ENCODE results near the gene CACNB1.

Gene CACNB1

DNA sequence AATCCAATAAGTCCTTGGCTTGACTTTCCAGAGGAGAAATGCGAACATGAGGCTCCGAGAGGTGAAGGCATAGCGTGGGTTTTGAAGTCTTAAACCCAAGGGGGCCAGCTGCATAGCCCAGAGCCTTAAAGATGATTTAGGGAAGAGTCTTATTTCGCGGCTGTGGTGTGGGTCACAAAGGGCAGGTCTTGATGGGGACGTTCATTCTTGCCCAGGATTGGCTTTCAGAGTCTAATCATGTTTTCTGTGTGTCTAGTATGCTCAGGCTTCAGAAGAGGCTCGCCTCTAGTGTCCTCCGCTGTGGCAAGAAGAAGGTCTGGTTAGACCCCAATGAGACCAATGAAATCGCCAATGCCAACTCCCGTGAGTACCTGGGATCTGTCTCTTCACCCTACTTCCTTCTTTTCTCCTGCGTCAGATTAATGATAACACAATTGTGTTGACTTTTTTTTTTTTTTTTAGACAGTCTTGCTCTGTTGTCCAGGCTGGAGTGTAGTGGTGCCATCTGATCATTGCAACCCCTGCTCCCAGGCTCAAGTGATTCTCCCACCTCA, 3.6 kb upstream of the CACNB1 start:
- DNase-seq (ENCODE audit: low read depth): no peak
- H3K4me3 ChIP-seq (ENCODE audit: control insufficient read depth, low read depth, low read length): peak overlapping the region; percentile 84
- TF ChIP-seq, protein P1, sequence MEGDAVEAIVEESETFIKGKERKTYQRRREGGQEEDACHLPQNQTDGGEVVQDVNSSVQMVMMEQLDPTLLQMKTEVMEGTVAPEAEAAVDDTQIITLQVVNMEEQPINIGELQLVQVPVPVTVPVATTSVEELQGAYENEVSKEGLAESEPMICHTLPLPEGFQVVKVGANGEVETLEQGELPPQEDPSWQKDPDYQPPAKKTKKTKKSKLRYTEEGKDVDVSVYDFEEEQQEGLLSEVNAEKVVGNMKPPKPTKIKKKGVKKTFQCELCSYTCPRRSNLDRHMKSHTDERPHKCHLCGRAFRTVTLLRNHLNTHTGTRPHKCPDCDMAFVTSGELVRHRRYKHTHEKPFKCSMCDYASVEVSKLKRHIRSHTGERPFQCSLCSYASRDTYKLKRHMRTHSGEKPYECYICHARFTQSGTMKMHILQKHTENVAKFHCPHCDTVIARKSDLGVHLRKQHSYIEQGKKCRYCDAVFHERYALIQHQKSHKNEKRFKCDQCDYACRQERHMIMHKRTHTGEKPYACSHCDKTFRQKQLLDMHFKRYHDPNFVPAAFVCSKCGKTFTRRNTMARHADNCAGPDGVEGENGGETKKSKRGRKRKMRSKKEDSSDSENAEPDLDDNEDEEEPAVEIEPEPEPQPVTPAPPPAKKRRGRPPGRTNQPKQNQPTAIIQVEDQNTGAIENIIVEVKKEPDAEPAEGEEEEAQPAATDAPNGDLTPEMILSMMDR (IDR thresholded peaks at IDR 0.05; ENCODE audit: control insufficient read depth, insufficient read depth, low read depth, low read length, missing control alignments): no peak

DNA sequence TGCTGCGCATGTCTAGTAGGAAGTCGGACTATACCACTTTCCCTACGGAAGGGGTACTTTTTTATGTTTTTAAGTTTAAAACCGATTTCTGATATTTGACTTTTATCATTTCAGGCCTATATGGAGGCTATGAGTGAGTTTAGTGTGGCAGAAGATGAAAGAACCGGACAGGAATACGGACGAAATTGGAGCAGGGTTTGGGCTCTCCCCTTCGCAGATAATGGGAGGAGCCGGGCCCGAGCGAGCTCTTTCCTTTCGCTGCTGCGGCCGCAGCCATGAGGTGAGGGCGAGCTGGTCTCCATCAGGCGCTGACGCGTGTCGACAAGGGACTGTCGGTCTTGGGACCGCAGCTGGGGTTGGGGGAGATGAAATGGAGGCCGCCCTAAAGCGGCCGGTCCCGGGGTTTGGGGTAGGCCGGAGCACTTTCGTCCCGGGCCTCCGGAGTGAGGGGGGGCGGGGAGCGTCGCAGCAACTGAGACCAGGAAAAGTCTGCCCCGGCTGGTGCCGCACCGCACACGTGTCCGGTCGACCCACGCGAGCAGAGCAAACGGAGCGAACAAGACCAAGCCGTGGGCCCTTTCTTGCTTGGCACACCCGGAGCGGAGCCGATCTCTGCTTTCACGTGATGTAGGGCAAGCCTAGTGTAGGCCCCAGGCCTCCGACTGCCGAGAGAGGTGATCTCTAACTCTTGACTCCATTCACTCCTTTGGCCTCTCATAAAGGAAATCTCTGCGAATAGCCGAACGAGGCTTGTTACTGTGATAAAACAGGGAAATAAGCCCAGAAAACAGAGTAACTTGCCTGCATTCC, 2.8 kb upstream of the CACNB1 start, which contains the start of gene RPL19:
RPL19 (plus strand) TSS at position 214 of the 810 bp plus-strand sequence; CDS start at position 276, 62 bp downstream.
- H3K4me3 ChIP-seq (ENCODE audit: control insufficient read depth, low read depth, low read length): peak within 1 kb of the TSS; percentile 84
- TF ChIP-seq, protein P1 (IDR thresholded peaks at IDR 0.05; ENCODE audit: control insufficient read depth, insufficient read depth, low read depth, low read length, missing control alignments): no peak
- DNase-seq (ENCODE audit: low read depth): no peak

DNA sequence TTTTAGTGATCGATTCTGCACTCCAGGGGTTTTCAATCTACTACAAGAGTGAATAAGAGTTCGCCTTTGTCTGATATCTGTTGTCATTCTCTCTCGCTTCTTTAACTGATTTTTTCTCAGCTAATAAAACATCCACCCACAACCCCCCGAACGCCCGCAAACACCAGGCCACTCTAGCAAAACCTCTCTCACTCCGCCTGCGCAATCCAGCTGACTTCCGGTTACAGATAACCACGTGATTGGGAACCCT, 2.3 kb upstream of the CACNB1 start:
- peak overlapping the region; percentile 84 for H3K4me3 ChIP-seq (ENCODE audit: control insufficient read depth, low read depth, low read length)
- TF ChIP-seq, protein P1 (IDR thresholded peaks at IDR 0.05; ENCODE audit: control insufficient read depth, insufficient read depth, low read depth, low read length, missing control alignments): no peak
- peak; percentile 80 for DNase-seq (ENCODE audit: low read depth)

DNA sequence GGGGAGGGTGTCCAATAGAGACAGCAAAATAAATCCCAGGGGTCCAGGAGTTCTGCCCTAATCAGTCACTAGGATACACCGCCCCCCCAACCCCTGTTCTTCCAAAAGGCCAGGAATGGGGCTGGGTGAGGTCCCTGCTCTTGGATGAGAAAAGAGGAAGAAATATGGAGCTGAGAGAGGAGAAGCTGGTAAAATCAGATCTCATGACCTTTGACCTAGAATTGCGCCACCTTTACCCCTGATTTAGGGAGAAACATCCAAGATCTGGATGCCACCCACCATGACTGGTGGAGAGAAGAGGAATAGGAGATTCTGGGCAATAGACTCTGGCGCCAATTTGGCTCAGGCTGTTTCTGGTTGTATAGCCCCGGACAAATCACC, 707 bp upstream of the CACNB1 start:
- no peak for DNase-seq (ENCODE audit: low read depth)
- peak overlapping the region; percentile 94; the same call in 1 of the 2 replicates for H3K4me3 ChIP-seq (ENCODE audit: control insufficient read depth, low read depth, low read length)
- TF ChIP-seq, protein P1 (IDR thresholded peaks at IDR 0.05; ENCODE audit: control insufficient read depth, insufficient read depth, low read depth, low read length, missing control alignments): no peak

DNA sequence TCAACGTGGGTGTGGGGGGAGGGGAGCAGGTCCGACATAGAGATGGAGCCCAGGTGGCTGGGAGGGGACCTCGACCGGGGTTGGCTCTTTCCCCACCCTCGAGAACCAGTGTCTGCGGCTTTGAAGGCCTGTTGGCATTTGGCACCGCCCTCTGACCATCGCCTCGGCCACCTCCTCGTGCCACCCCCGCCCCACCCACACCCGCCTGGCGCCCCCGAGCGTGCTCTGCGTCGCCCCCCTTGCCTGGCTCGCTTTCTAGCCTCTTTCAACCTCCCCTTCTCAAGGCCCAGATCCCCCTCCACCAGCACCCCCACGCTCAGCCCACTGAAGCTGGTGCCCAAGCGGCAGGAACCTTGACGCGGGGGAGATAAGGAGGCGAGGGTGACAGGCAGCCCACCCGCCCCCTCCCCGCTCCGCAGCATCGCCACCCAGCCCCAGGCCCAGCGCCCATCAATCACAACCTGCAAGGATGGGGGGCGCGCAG, 619 bp downstream of the CACNB1 start:
- peak overlapping the region; percentile 94 for H3K4me3 ChIP-seq (ENCODE audit: control insufficient read depth, low read depth, low read length)
- no peak for DNase-seq (ENCODE audit: low read depth)
- TF ChIP-seq, protein P1 (IDR thresholded peaks at IDR 0.05; ENCODE audit: control insufficient read depth, insufficient read depth, low read depth, low read length, missing control alignments): no peak

DNA sequence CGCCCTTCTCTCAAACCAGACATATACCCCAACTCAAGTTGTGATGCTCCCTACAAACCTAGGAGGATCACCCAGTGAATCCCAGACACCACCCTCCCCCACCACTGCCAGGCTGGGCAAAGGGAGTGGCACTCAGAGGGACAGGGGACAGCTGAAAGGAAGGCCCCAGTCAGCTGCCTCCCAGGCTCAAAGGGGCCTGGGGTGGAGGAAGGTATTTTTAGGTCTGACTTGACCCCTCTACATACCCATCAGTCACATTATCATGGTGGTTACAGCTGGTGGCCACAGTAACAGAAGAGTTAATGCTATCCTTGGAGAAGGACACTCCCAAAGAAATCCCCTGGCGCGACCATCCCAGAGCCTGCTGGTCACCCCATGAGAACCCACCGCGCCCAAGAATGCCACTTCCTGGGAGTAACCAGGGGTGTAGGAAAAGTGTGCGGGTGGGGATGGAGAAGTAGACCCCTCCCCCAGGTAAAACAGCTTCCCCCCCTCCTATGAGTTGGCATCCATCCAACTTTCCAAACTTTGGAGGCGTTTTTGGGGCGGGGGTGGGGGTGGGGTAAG, 1.1 kb downstream of the CACNB1 start:
- TF ChIP-seq, protein P1 (IDR thresholded peaks at IDR 0.05; ENCODE audit: control insufficient read depth, insufficient read depth, low read depth, low read length, missing control alignments): no peak
- no peak for DNase-seq (ENCODE audit: low read depth)
- peak overlapping the region; percentile 94 for H3K4me3 ChIP-seq (ENCODE audit: control insufficient read depth, low read depth, low read length)
